DMS53 treated with DMSO at 0.1 percent for 48 hours (cell line): ENCODE measurements around the gene TMC5.

ENCODE experiments used
- DNase-seq: peaks from one replicate; lab custom pipeline; 2025; ENCODE audit not compliant: unreplicated experiment; lab: John Stamatoyannopoulos, UW

Gene TMC5

GRCh38 chr16:19502395-19503131 is 84.9 kb downstream of the TMC5 start:
- peak; percentile 65 for DNase-seq

DNA sequence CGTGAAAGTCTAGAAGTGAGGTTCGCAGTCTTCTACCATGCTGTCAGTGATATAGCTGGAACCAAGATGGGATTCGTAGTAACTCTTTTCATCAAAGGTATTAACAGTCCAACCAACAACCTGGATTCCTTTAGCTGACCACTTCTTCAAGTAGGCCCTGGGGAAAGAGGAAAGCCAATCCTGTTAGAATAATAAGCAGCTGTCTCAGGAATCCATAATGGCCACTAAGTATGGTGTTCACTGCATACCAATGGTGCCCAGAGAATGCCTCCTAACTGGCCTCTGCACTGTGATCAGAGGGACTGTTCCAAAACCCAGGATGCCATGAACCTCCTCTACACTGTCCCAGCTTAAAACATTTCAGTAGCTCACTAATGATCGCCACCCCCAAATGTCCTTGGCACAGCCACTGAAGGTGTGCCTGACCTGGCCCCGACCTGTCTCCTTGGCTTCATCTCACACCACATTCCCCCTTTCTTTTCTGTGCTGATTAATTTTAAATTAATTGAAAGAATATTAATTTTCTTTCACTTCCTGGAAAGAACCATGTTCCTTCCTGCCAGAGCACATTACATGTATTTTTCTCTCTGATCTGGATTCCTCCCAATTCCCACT is 85.9 kb downstream of the TMC5 start:
- DNase-seq: no peak

GRCh38 chr16:19505600-19506303 is 88.1 kb downstream of the TMC5 start:
- no peak for DNase-seq

DNA sequence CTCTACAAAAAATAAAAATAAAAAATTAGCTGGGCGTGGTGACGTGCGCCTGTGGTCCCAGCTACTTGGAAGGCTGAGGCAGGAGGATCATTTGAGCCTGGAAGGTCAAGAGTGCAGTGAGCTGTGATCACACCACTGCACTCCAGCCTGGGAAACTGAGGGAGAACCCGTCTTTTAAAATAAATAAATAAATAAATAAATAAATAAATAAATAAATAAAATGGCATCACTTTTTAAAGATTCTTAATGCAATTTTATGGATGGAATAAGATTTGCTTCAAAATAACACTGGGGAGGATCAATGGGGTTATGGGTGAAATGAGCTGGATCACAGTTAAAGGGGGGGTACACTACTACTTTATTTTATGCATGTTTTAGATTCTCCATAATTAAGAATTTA is 89.3 kb downstream of the TMC5 start:
- DNase-seq: no peak

DNA sequence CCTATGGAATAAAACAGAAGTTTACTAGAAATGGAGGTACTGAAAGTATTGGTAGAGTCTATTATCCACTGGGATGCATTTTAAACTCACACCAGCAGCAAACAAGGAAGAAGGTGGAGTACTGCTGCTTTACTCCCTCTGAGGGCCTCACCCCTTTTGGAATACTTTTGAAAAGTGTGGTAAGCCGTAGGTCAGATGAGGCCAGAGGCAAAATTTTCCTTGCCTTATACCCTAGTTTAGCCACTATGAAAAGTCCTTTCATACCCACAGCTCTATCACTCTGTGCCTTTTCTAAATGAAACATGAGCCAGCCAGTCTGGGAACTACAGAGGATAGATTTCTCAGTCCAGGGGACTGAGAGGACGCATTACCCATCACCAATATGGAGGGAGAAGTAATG is 90.2 kb downstream of the TMC5 start:
- no peak for DNase-seq

GRCh38 chr16:19512297-19512696 is 94.6 kb downstream of the TMC5 start:
- DNase-seq: no peak

DNA sequence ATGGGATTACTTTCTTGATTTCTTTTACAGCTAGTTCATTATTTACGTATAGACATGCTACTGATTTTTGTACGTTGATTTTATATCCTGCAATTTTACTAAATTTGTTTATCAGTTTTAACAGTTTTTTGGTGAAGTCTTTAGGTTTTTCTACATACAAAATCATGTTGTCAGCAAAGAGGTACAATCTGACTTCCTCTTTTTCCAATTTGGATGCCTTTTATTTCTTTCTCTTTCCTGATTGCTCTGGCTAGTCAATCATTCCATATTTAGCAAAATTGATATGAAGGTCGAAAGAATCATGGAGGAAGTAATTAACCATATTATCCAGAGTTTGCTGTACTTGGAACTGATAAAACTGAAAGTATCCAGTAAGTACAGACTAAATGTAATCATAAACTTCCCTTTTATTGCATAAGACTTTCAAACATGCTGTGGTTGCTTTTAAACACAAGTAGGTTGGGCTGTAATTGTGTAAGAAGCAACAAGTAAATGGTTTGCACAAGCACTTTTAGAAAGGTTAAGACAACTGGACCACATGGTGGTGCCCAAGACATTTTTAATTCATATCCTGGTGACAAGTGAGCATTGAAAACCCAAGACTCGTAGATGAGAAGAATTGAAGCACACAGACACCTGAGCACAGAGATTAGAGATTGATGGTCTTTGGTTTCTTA is 95.8 kb downstream of the TMC5 start:
- DNase-seq: no peak

- no peak for DNase-seq
Observed at GRCh38 chr16:19515757-19516156, 98.1 kb downstream of the TMC5 start.

DNA sequence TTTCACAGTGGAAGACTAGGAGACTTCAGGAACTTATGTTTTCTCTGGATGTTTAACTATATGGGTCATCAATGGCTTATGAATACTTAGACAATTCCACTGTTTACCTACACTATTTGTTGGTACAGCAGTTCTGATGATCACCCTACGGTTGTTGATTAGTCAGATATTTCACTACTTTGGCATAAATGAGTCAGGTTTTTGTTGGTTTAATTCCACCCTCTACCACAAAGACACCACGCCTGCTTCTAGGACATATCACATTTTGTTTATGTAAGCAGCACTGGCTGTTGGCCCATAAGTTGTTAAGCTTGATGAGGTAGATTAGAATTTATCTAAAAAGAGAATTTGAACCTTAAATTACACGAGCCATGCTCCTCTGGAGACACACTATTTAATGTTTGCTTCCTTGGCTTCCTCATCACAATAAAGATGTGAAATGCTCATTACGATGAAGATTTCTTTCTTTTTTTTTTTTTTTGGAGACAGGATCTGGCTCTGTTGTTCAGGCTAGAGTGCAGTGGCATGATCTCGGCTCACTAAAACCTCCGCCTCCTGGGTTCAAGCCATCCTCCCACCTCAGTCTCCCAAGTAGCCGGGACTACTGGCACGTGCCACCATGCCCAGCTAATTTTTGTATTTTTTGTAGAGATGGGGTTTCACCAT is 99.9 kb downstream of the TMC5 start:
- DNase-seq: no peak

DNA sequence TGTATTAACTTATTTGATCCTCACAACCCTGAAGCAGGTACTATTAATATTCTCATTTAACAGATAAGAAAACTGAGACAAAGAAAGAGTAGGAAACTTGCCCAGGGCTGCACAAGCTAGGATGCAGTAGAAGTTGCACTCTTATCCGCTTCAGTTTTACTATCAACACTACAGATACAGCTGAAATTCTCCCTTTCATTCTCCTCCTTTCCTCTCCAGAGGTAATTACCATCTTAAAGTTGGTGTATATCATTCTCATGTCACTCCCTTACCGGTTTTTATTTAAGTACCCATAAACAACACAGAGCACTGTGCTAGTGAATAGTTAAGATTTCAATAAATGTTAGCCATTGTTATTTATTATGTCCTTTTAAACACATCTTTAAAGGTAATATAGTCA is 100.7 kb downstream of the TMC5 start:
- DNase-seq: no peak

DNA sequence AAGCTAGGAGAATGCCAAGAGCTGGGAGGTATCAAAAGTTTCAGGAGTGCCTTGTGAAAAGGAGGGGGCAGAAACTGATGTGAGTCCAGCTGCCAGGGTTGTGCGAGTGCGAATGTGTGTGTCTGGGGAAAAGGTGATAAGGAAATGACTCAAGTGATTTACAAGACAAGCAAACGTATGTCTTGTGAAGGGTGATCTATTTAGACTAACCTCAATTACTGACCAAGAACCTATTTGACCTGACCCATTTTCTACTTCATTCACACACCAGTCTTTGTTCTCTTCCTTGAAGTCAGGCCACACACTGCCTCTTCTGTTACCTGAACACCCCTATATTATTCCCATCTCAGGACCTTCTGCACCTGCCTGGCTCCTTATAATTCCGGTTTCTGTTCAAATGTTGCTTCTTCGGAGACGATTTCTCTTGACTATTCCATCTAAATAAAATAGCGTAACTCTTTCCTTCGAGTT is 103.2 kb downstream of the TMC5 start:
- no peak for DNase-seq

- peak; percentile 82 for DNase-seq
Observed at GRCh38 chr16:19521471-19522396, 104.1 kb downstream of the TMC5 start, which contains the start of gene GDE1. GDE1 (minus strand) TSS chr16:19522098; CDS start chr16:19521964, 134 bp downstream.

DNA sequence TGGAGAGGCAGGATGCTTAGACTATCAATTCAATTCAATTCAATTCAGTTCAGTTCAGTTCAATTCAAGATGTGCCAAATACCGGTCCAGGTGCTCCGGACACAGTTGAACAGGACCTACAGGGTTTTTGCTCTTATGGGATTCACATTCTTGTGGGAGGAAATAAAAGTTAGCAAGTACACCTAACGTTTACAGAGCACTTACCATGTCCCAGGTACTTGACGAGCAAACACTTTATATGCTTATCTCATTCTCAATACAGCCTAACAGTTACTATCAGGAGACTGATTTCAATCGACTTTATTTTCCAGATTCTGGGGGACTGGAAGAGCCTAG is 104.7 kb downstream of the TMC5 start:
- peak; percentile 66 for DNase-seq

- DNase-seq: no peak
Observed at GRCh38 chr16:19522760-19523159, 105.1 kb downstream of the TMC5 start.

DNA sequence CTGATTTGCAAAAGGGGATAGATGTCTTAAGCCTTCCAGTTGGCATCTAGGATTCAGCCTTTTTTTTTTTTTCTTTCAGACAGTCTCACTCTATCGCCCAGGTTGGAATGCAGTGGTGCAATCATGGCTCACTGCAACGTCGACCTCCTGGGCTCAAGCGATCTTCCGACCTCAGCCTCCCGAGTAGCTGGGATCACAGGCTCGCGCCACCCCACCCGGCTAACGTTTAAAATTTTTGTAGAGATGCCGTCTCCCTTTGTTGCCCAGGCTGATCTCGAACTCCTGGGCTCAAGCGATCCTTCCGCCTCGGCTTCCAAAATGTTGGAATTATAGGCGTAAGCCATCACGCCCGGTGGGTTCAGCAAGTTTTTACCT is 105.5 kb downstream of the TMC5 start:
- no peak for DNase-seq

DNA sequence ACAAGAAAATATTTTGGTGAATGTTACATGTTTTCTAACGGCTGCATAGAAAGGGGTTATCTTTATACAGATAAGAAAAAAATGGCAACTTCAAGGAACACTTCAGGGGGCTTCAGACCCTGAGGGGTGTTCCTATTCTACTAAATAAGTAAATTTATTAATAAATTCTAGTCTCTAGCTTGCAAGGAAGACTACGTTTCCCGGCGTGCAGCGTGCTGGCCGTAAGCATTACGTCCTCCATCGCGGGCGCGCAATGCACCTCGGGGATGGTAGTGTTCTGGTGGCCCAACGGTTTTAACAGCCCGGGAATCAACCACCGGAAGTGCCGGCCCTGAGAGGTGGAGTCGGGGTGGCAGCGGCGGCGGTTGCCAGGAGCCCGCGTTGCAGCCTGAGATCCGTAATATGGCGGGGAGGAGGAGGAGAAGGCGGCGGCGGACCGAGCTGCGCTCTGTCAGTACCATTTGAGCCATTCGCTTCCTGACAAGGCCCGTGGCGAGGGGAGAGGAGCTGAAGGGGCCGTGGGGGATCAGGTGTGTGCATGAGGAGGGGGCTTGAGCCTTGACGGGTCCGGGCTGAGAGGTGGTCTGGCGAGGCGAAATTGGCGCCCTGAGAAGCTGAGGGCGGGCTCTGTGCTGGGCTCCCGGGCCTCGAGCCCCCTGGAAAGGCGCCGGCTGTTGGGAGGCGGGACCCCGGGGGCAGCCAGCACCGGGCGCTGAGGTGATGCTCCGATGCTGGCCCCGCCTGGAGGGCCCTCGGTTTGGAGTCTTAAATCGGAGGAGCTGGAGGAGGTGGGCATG is 106.1 kb downstream of the TMC5 start, which contains the start of gene CCP110:
Gene CCP110, plus strand, starts transcription at position 384 of the 797 bp plus-strand sequence. CDS start 3,940 bp downstream, outside the sequence.
- DNase-seq: peak; percentile 67

DNA sequence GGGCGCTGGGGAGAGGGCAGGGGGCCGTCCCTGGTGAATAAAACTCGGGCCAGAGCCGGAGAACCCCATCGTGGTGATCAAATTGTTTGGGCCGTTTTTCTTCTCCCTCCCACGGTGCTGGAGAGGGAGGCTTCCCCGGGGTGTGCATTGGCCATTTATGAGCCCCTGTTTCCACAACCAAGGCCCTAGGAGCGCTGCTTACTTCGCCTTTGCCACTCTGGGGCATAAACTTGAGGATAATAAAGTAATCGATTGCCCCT is 106.6 kb downstream of the TMC5 start:
- no peak for DNase-seq

GRCh38 chr16:19524616-19525384 is 107.1 kb downstream of the TMC5 start:
- DNase-seq: no peak

- no peak for DNase-seq
Observed at GRCh38 chr16:19525385-19525723, 107.7 kb downstream of the TMC5 start.
